GM06990 (cell line): ENCODE measurements around the gene NEDD9.

Experiments
- DNase-seq: peaks from one replicate; pipeline ENCODE4 v3.0.0-alpha.2; 2011; ENCODE audit not compliant: insufficient read length; ENCODE audit errors: extremely low read depth
- H3K27me3 ChIP-seq: replicated peaks from 2 replicates; pipeline ENCODE4 v1.6.0; 2011; ENCODE audit warnings: low read length; ENCODE audit not compliant: control insufficient read depth, insufficient read depth
- H3K36me3 ChIP-seq: 2 replicates; pipeline ENCODE4 v1.5.1; 2011; ENCODE audit warnings: low read length; ENCODE audit not compliant: control insufficient read depth, insufficient read depth
- H3K4me3 ChIP-seq: replicated peaks from 2 replicates; pipeline ENCODE4 v1.5.1; 2011; ENCODE audit warnings: low read depth, mild to moderate bottlenecking, control low read depth, low read length
- TF ChIP-seq, protein P1 (sequence below): IDR thresholded peaks from 2 replicates; pipeline ENCODE4 v1.5.1; 2011; ENCODE audit warnings: low read length, control low read depth, mild to moderate bottlenecking, inconsistent platforms; ENCODE audit not compliant: insufficient read depth, poor library complexity, severe bottlenecking

NEDD9 gene

DNA sequence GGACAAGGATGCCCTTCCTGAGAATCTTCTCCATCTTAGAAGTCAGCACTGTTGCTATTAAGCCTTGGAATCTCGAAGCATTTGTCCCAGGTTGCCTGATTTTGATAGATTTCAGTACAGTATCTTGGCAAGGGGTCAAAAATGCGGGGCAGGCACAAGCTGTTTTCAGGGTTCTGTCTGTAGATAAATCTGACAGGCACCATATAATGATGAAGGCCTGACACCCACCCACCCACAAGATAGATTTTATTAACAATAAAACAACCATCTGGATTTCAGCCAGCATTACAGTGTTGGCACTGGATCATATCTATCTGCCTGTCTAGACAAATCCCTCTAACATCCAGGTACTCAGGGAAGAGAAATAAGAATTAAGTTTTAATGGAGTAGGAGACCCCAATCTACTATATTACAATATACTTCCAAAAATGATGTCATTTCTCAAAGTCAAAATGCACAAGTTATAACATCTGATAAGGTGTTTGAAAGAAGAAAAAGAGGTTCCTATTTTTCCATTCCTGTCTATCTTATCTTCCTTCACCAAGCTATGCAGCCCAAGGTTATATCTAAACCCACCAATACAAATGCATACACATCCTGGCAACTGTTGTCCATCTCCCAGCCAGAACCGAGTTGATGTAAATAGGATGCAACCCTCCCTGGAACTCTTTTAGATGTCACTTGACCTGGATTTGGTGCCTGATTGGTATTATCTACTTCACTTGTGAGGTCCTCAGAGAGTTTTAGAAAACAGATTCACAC is 10.7 kb downstream of the NEDD9 start:
- TF ChIP-seq, protein P1, sequence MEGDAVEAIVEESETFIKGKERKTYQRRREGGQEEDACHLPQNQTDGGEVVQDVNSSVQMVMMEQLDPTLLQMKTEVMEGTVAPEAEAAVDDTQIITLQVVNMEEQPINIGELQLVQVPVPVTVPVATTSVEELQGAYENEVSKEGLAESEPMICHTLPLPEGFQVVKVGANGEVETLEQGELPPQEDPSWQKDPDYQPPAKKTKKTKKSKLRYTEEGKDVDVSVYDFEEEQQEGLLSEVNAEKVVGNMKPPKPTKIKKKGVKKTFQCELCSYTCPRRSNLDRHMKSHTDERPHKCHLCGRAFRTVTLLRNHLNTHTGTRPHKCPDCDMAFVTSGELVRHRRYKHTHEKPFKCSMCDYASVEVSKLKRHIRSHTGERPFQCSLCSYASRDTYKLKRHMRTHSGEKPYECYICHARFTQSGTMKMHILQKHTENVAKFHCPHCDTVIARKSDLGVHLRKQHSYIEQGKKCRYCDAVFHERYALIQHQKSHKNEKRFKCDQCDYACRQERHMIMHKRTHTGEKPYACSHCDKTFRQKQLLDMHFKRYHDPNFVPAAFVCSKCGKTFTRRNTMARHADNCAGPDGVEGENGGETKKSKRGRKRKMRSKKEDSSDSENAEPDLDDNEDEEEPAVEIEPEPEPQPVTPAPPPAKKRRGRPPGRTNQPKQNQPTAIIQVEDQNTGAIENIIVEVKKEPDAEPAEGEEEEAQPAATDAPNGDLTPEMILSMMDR, result no peak
- H3K4me3 ChIP-seq, result no peak overlapping the region
- H3K27me3 ChIP-seq, result no peaks in the 10 kb centered on the region
- DNase-seq, result no peak
- H3K36me3 ChIP-seq, result no peaks in the 10 kb centered on the region; the same call in 1 of the 2 replicates

DNA sequence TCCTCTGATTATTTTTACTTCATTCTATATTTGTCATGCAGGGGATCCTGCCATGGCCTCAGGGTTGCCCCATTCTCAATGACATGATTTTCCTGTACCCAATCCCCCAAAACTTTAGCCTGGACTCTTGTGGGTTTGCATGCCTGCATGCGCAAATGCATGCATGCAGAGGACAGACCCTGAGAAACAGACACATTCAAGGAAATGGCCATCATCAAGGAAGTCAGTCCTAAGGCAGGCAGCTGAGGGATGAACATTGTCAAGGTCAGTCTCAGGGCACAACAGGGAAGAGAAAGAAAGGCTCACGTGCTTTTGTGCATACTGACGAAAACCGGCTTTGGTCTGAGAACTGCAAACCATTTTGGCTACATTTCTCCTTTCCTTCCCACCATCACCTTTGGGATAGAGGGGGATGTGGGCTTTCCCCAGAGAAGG is 13.1 kb downstream of the NEDD9 start:
- Histone ChIP-seq H3K4me3 (no peak overlapping the region), H3K36me3 (peaks cover 4% of the 10 kb centered on the region), H3K27me3 (no peaks in the 10 kb centered on the region)
- no peak for DNase-seq
- TF ChIP-seq, protein P1, result no peak

DNA sequence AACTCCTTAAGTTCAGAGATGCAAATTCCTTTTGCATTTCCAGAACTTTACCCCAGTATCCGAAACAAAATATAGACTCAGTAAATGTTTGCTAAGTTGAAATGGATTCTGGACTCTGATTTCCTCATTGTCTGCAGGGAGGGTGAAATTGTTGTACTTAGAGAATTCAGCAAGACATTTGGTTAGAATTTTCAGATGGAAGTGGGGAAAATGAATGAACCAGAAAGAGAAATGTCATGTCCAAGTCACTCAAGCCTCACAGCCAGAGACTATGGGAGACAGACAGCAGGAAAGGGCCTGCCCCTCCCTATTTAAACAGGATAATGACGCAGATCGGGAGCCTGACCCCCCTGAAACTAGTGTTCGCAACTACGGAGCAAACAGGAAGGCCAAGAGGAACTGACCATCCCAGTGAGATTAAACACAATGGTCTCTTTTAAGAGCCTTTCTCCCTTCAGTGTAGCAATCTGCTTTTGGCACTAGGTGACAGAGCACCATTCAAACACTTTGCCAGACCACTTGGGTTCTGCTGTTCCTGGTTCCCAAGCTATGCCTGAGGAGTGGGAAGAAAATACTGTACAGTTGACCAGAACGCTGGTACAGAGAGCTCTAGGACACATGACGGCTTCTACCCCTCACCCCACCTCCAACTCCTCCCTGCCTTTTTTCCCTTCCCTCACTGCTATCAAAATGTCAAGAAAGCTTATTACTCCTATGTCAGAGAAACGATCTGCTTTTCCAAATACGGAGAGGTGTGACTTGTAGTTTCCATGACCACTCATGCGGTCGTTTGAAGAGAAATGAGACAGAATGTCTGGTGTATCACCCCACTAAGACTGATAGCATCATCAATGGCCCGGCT is 13.7 kb downstream of the NEDD9 start:
- Histone ChIP-seq H3K36me3 (peaks cover 4% of the 10 kb centered on the region), H3K27me3 (no peaks in the 10 kb centered on the region), H3K4me3 (no peak overlapping the region)
- no peak for DNase-seq
- TF ChIP-seq, protein P1, result no peak

DNA sequence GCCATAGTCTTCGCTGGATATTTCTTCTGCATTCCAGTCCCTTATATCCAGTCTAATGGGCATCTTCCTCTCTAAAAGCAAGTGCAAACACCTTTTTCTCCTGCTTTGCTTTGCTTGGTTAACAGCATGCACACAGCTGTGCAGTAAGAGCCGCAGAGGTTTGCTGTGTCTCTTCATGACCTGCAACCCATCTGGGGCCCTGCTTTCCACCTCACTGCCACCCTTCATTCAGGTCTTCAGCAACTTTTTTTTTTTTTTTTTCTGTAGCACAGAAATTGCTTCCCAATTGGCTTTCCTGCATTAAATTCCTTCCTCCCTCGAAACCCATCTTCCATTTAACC is 14.4 kb downstream of the NEDD9 start:
- H3K27me3 ChIP-seq, result no peaks in the 10 kb centered on the region
- no peak overlapping the region for H3K4me3 ChIP-seq
- TF ChIP-seq, protein P1, result no peak
- peaks cover 4% of the 10 kb centered on the region for H3K36me3 ChIP-seq
- DNase-seq, result no peak

DNA sequence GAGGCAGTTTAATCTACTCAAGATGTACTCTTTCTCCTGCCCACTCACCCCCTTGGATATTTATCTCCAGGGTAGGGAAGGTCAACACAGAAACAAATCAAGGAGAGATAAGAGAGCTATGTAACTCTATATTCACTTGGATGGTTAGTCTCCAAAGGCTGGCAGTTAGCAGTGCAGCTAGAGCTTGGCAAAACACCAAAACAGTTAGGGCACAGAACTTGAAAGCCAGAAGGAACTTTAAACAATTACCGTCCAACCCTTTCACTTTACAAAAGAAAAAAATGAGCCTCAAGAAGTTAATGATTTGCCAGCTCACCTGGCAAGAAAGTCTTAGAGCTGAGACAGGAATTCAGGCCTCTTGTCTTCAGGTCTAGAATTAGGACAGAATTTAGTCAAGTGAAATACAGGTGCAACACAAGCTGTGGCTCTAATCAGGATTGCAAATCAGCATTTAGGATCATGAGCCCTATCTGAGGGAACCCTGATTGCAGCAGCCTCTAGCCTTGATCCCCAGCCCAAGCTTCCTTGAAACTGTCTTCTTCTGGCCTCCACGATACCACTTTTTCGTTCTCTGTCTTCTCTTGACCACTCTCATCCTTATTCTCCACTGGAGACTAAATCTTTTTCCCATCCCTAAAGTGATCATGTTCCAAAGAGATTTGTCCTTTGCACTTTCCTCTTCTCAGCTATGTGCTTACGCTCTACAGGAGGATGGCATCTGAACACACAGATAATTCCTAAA is 14.9 kb downstream of the NEDD9 start:
- DNase-seq, result no peak
- TF ChIP-seq, protein P1, result no peak
- Histone ChIP-seq H3K4me3 (no peak overlapping the region), H3K27me3 (no peaks in the 10 kb centered on the region), H3K36me3 (peaks cover 6% of the 10 kb centered on the region)
